GM12878 (cell line): ENCODE results near the gene IFNA4. TPM values are rescaled to one million over a fixed set of nuclear protein-coding genes. Genes with fewer than 3 reads are reported as not detected.

Source experiments
- ATAC-seq: fragments of 200-7000 bp; cut with Tn5 transposase; 3 replicates; pipeline ENCODE4 v1.9.1; 2020; ENCODE audit warnings: mild to moderate bottlenecking, moderate library complexity
- BruUV-seq: library from RNA; stranded (reverse); fragments of 400-500 nt; replicated peaks from 2 replicates; lab custom pipeline; 2021; lab: Mats Ljungman, UMichigan
- CTCF ChIA-PET: fragments of 300-600 bp; sonication (Branson Sonifier 250); formaldehyde crosslinking; extraction: SDS; loops from one replicate; lab custom pipeline; 2021; ENCODE audit warnings: inconsistent platforms; lab: Yijun Ruan, JAX
- POLR2A ChIA-PET: fragments of 350-600 bp; formaldehyde crosslinking; extraction: SDS; loops from one replicate; lab custom pipeline; 2021; ENCODE audit warnings: inconsistent platforms; lab: Charles Lee
- RAD21 ChIA-PET: fragments of 300-600 bp; sonication (Branson Sonifier 250); formaldehyde crosslinking; loops from one replicate; lab custom pipeline; 2023; ENCODE audit warnings: antibody characterized with exemption; ENCODE audit not compliant: unreplicated experiment; lab: Charles Lee
- SMC1A ChIA-PET: fragments of 300-600 bp; sonication (Branson Sonifier 250); formaldehyde crosslinking; loops from one replicate; lab custom pipeline; 2023; ENCODE audit not compliant: unreplicated experiment, uncharacterized antibody; lab: Charles Lee
- DNase-seq: peaks from one replicate; pipeline ENCODE4 v3.0.0-alpha.2; 2011; ENCODE audit warnings: low read depth, low spot score
- FAIRE-seq: peaks from 3 replicates; lab custom pipeline; 2011; peaks lifted over from hg19 to GRCh38; lab: Jason Lieb, UNC
- H2AFZ ChIP-seq: 2 replicates; pipeline ENCODE4 v1.6.0; 2011; ENCODE audit warnings: low read depth, low read length, control low read depth; ENCODE audit not compliant: control insufficient read depth
- H3K27ac ChIP-seq: 2 replicates; pipeline ENCODE4 v1.5.1; 2011; ENCODE audit warnings: control low read depth; ENCODE audit not compliant: control insufficient read depth, insufficient read depth
- H3K27me3 ChIP-seq, 2 experiments: replicated peaks in 1 of 2; 2 replicates each; pipeline versions ENCODE4 v1.6.0 to v1.6.1; 2011; ENCODE audit warnings: low read length in 1 of 2; ENCODE audit not compliant: control insufficient read depth in 2 of 2, insufficient read depth in 2 of 2
- H3K36me3 ChIP-seq, 2 experiments: 2 replicates each; pipeline ENCODE4 v1.5.1; 2011; ENCODE audit warnings: low read length in 1 of 2; ENCODE audit not compliant: control insufficient read depth in 2 of 2, insufficient read depth in 2 of 2
- H3K4me1 ChIP-seq: 2 replicates; pipeline ENCODE4 v1.6.1; 2011; ENCODE audit warnings: mild to moderate bottlenecking, low read length, moderate library complexity, mixed read lengths; ENCODE audit not compliant: control insufficient read depth, insufficient read depth
- H3K4me2 ChIP-seq: 2 replicates; pipeline ENCODE4 v1.6.0; 2011; ENCODE audit warnings: control low read depth; ENCODE audit not compliant: control insufficient read depth, insufficient read depth
- H3K4me3 ChIP-seq: fragments of 200-600 bp; sonication (generic); 2 replicates; pipeline ENCODE4 v1.5.1; 2016
- H3K79me2 ChIP-seq: 2 replicates; pipeline ENCODE4 v1.6.0; 2011; ENCODE audit warnings: low read length; ENCODE audit not compliant: control insufficient read depth, insufficient read depth
- H3K9ac ChIP-seq: 2 replicates; pipeline ENCODE4 v1.8.0; 2011; ENCODE audit warnings: low read length, control low read depth, mixed read lengths; ENCODE audit not compliant: control insufficient read depth, insufficient read depth
- H3K9me3 ChIP-seq: replicated peaks from 3 replicates; pipeline ENCODE4 v1.5.1; 2011; ENCODE audit warnings: mild to moderate bottlenecking, low read length; ENCODE audit not compliant: control insufficient read depth, insufficient read depth
- H4K20me1 ChIP-seq: 2 replicates; pipeline ENCODE4 v1.6.0; 2011; ENCODE audit not compliant: control insufficient read depth, insufficient read depth
- ATF7 ChIP-seq: fragments of 450-650 bp; IDR thresholded peaks from 2 replicates; pipeline ENCODE4 v1.6.1; 2016; ENCODE audit warnings: low read depth, mild to moderate bottlenecking
- EGR1 ChIP-seq, 2 experiments: IDR thresholded peaks; 1 replicate in 1 of 2; 2 replicates in 1 of 2; pipeline ENCODE4 v1.6.1; 2011 to 2012; ENCODE audit warnings: low read depth in 2 of 2, low read length in 2 of 2, borderline replicate concordance in 1 of 2, mild to moderate bottlenecking in 1 of 2, moderate library complexity in 1 of 2
- FOXM1 ChIP-seq: IDR thresholded peaks from 2 replicates; pipeline ENCODE4 v1.6.1; 2012; ENCODE audit warnings: low read depth, mild to moderate bottlenecking, inconsistent platforms, low read length, moderate library complexity
- GATAD2B ChIP-seq: fragments of 450-650 bp; conservative IDR thresholded peaks from 2 replicates; pipeline ENCODE4 v1.6.1; 2017; ENCODE audit warnings: low read depth, mild to moderate bottlenecking, moderate library complexity
- HDAC6 ChIP-seq: fragments of 200-600 bp; sonication (generic); IDR thresholded peaks from one replicate; pipeline ENCODE4 v1.8.0; 2017; ENCODE audit warnings: antibody characterized with exemption; ENCODE audit not compliant: unreplicated experiment
- HDGF ChIP-seq: fragments of 450-650 bp; IDR thresholded peaks from 2 replicates; pipeline ENCODE4 v1.6.1; 2016; ENCODE audit warnings: antibody characterized with exemption
- NFXL1 ChIP-seq: fragments of 450-650 bp; IDR thresholded peaks from 2 replicates; pipeline ENCODE4 v1.6.1; 2017; ENCODE audit warnings: antibody characterized with exemption, mild to moderate bottlenecking, borderline replicate concordance
- NR2C2 ChIP-seq: IDR thresholded peaks from 2 replicates; pipeline ENCODE4 v1.6.1; 2011; ENCODE audit warnings: borderline replicate concordance, low read depth; ENCODE audit not compliant: control insufficient read depth, insufficient read length
- POLR2A ChIP-seq: IDR thresholded peaks from 2 replicates; pipeline ENCODE4 v1.6.1; 2011; ENCODE audit warnings: low read depth, mild to moderate bottlenecking, low read length
- POLR2AphosphoS2 ChIP-seq: IDR thresholded peaks from 2 replicates; pipeline ENCODE4 v1.6.1; 2011; ENCODE audit warnings: low read depth, mild to moderate bottlenecking, low read length, improper control_type of control experiment, moderate library complexity
- SUPT20H ChIP-seq: IDR thresholded peaks from 2 replicates; pipeline ENCODE4 v1.6.1; 2011; ENCODE audit warnings: low read depth, mild to moderate bottlenecking, low read length, moderate library complexity, borderline replicate concordance; ENCODE audit not compliant: control insufficient read depth
- TCF12 ChIP-seq: IDR thresholded peaks from 2 replicates; pipeline ENCODE4 v1.6.1; 2011; ENCODE audit warnings: low read depth, mild to moderate bottlenecking, low read length
- ZNF24 ChIP-seq: fragments of 450-650 bp; IDR thresholded peaks from 2 replicates; pipeline ENCODE4 v1.6.1; 2017; ENCODE audit warnings: antibody characterized with exemption, mild to moderate bottlenecking
- WGBS: methylation state at CpG from one replicate; pipeline ENCODE4 v1.1.6; 2016; ENCODE audit warnings: low lambda C conversion rate; ENCODE audit not compliant: insufficient replicate concordance, insufficient coverage; ENCODE audit errors: missing lambda C conversion rate; 5-methylcytosine and 5-hydroxymethylcytosine counted together
- in situ Hi-C: fragments of 300-500 bp; cut with MboI; formaldehyde crosslinking; loops from 9 replicates; pipeline ENCODE4 v1.14.3; 2018; ENCODE audit warnings: mixed read lengths
- intact Hi-C: fragments of 100-400 bp; cut with micrococcal nuclease; formaldehyde crosslinking; loops from one replicate; pipeline ENCODE4 v1.14.2; 2022; ENCODE audit not compliant: unreplicated experiment
- polyA plus RNA-seq, 11 experiments: library from polyadenylated mRNA; depleted of rRNA in 4 of 11; unstranded in 6 of 11; stranded (reverse) in 5 of 11; fragments of >200 nt; fragmentation: Nextera tagmentation in 4 of 11; fragmentation: Illumina TruSeq in 1 of 11; extraction: Ambion mirVana in 4 of 11; extraction: Trizol in 1 of 11; gene quantifications; 1 replicate in 1 of 11; 2 replicates in 10 of 11; pipeline versions ENCODE4 v1.2.1 to v1.2.3, GENCODE V29; 2011 to 2016; ENCODE audit warnings: inconsistent platforms in 2 of 11, missing spikeins in 2 of 11, low read depth in 1 of 11
- total RNA-seq, 4 experiments: library from RNA; depleted of rRNA in 3 of 4; stranded (reverse); fragments of >200 nt in 3 of 4; fragmentation: Illumina TruSeq in 1 of 4; extraction: Trizol in 1 of 4; gene quantifications; 2 replicates each; pipeline versions ENCODE4 v1.2.1 to v1.2.3, GENCODE V29; 2013 to 2021
- TF ChIP-seq, protein P1 (sequence below): IDR thresholded peaks from 2 replicates; pipeline ENCODE4 v1.6.1; 2011; ENCODE audit warnings: mild to moderate bottlenecking, low read depth, low read length, moderate library complexity; ENCODE audit not compliant: insufficient replicate concordance
- TF ChIP-seq, protein P2 (sequence below): IDR thresholded peaks from 2 replicates; pipeline ENCODE4 v1.6.1; 2012; ENCODE audit warnings: low read depth, low read length, improper control_type of control experiment
- TF ChIP-seq, protein P3 (sequence below): fragments of 450-650 bp; IDR thresholded peaks from 2 replicates; pipeline ENCODE4 v1.6.1; 2016; ENCODE audit warnings: mild to moderate bottlenecking

IFNA4 gene
- total and polyA plus RNA-seq, 10 of the 15 experiments (the other 5 are each of a cell fraction or from before 2014, with no cell fraction given), result not detected

GRCh38 chr9:21172156-21172555 is 15.2 kb downstream of the IFNA4 start:
- 66% methylated on average over 3 of the region's 3 CpGs for WGBS
- ChIA-PET POLR2A (no interaction called here), CTCF (no interaction called here), RAD21 (no interaction called here), SMC1A (no interaction called here)
- H3K36me3 ChIP-seq, result no peaks in the 10 kb centered on the region
- ATAC-seq (no peak), FAIRE-seq (no peak), DNase-seq (no peak)
- in situ Hi-C loops, result no loop called here
- H4K20me1 ChIP-seq, result no peaks in the 10 kb centered on the region
- H3K9me3 ChIP-seq, result no peaks in the 10 kb centered on the region
- BruUV-seq, result no TSS peak
- H3K4me1 ChIP-seq, result no peaks in the 10 kb centered on the region
- no peak overlapping the region for H2AFZ ChIP-seq
- H3K4me3 ChIP-seq, result no peak overlapping the region
- H3K9ac ChIP-seq, result no peak overlapping the region
- TF ChIP-seq TCF12, result no peak
- TF ChIP-seq, protein P1, sequence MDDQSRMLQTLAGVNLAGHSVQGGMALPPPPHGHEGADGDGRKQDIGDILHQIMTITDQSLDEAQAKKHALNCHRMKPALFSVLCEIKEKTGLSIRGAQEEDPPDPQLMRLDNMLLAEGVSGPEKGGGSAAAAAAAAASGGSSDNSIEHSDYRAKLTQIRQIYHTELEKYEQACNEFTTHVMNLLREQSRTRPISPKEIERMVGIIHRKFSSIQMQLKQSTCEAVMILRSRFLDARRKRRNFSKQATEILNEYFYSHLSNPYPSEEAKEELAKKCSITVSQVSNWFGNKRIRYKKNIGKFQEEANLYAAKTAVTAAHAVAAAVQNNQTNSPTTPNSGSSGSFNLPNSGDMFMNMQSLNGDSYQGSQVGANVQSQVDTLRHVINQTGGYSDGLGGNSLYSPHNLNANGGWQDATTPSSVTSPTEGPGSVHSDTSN, result no peak
- TF ChIP-seq FOXM1, result no peak
- TF ChIP-seq, protein P2, sequence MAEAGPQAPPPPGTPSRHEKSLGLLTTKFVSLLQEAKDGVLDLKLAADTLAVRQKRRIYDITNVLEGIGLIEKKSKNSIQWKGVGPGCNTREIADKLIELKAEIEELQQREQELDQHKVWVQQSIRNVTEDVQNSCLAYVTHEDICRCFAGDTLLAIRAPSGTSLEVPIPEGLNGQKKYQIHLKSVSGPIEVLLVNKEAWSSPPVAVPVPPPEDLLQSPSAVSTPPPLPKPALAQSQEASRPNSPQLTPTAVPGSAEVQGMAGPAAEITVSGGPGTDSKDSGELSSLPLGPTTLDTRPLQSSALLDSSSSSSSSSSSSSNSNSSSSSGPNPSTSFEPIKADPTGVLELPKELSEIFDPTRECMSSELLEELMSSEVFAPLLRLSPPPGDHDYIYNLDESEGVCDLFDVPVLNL, result no peak
- TF ChIP-seq GATAD2B, result no peak
- TF ChIP-seq EGR1 (IDR thresholded peaks at IDR 0.05; ENCODE audit: borderline replicate concordance in 1 of 2, low read depth in 2 of 2, low read length in 2 of 2), result no peak
- no peak for TF ChIP-seq NFXL1
- TF ChIP-seq POLR2AphosphoS2, result no peak
- TF ChIP-seq SUPT20H, result no peak
- no peak for TF ChIP-seq ZNF24
- TF ChIP-seq NR2C2, result no peak
- no peak for TF ChIP-seq HDAC6
- TF ChIP-seq, protein P3, sequence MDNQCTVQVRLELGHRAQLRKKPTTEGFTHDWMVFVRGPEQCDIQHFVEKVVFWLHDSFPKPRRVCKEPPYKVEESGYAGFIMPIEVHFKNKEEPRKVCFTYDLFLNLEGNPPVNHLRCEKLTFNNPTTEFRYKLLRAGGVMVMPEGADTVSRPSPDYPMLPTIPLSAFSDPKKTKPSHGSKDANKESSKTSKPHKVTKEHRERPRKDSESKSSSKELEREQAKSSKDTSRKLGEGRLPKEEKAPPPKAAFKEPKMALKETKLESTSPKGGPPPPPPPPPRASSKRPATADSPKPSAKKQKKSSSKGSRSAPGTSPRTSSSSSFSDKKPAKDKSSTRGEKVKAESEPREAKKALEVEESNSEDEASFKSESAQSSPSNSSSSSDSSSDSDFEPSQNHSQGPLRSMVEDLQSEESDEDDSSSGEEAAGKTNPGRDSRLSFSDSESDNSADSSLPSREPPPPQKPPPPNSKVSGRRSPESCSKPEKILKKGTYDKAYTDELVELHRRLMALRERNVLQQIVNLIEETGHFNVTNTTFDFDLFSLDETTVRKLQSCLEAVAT, result no peak
- no peak for TF ChIP-seq ATF7
- TF ChIP-seq HDGF, result no peak
- no peak for TF ChIP-seq POLR2A
- no peaks in the 10 kb centered on the region for H3K79me2 ChIP-seq
- no peaks in the 10 kb centered on the region; a peak in 1 of 4 replicates for H3K27me3 ChIP-seq
- H3K4me2 ChIP-seq, result no peak overlapping the region
- intact Hi-C loops, result no loop called here
- H3K27ac ChIP-seq, result no peak overlapping the region
